HepG2 (cell line): Measurements from ENCODE around the gene KRTAP5-4. TPM values are rescaled to one million over a fixed set of nuclear protein-coding genes. Genes with fewer than 3 reads are reported as not detected.

Experiments
- ATAC-seq: fragments of 200-7000 bp; cut with Tn5 transposase; 3 replicates; pipeline ENCODE4 v1.9.1; 2020; ENCODE audit warnings: mild to moderate bottlenecking, moderate library complexity
- BruUV-seq: library from RNA; stranded (reverse); fragments of 400-500 nt; replicated peaks from 2 replicates; lab custom pipeline; 2021; lab: Mats Ljungman, UMichigan
- CTCF ChIA-PET: fragments of 300-600 bp; formaldehyde crosslinking; extraction: SDS; loops from one replicate; lab custom pipeline; 2021; ENCODE audit warnings: low total read pairs, inconsistent platforms, low intra/inter-chr PET ratio; lab: Yijun Ruan, JAX
- POLR2A ChIA-PET: fragments of 350-600 bp; sonication (Branson Sonifier 250); formaldehyde crosslinking; loops from one replicate; lab custom pipeline; 2020; ENCODE audit warnings: antibody characterized with exemption, inconsistent platforms; lab: Yijun Ruan, JAX
- DNase-seq: peaks from one replicate; pipeline ENCODE4 v3.0.0-alpha.2; 2015; ENCODE audit warnings: low spot score
- FAIRE-seq: peaks from 3 replicates; lab custom pipeline; 2011; peaks lifted over from hg19 to GRCh38; lab: Jason Lieb, UNC
- H2AFZ ChIP-seq: one replicate; pipeline ENCODE4 v1.6.1; 2011; ENCODE audit warnings: low read length, inconsistent platforms
- H3K27ac ChIP-seq: fragments of 300-600 bp; 3 replicates; pipeline ENCODE4 v1.8.0; 2011; ENCODE audit warnings: mixed run types, mild to moderate bottlenecking, mixed read lengths, low read length, inconsistent platforms; ENCODE audit not compliant: insufficient read depth; ENCODE audit errors: extremely low read length
- H3K27me3 ChIP-seq, 2 experiments: fragments of 200-600 bp in 1 of 2; 2 replicates in 1 of 2; 3 replicates in 1 of 2; pipeline versions ENCODE4 v1.6.0 to v1.8.0; 2011; ENCODE audit warnings: low read length in 2 of 2, mild to moderate bottlenecking in 2 of 2, moderate library complexity in 2 of 2, inconsistent platforms in 1 of 2; ENCODE audit not compliant: insufficient read depth in 2 of 2, control insufficient read depth in 1 of 2
- H3K36me3 ChIP-seq, 2 experiments: fragments of 200-600 bp in 1 of 2; replicated peaks in 1 of 2; 2 replicates in 1 of 2; 3 replicates in 1 of 2; pipeline versions ENCODE4 v1.5.1 to v1.8.0; 2011; ENCODE audit warnings: low read length in 2 of 2, inconsistent platforms in 1 of 2; ENCODE audit not compliant: insufficient read depth in 2 of 2, control insufficient read depth in 1 of 2
- H3K4me1 ChIP-seq: 2 replicates; pipeline ENCODE4 v1.5.1; 2012; ENCODE audit warnings: low read length, inconsistent platforms; ENCODE audit not compliant: insufficient read depth
- H3K4me2 ChIP-seq: 2 replicates; pipeline ENCODE4 v1.6.0; 2011; ENCODE audit warnings: low read depth, low read length, inconsistent platforms
- H3K4me3 ChIP-seq, 3 experiments: fragments of 200-600 bp in 1 of 3; sonication (generic), shearing (Covaris generic) in 1 of 3; replicated peaks in 1 of 3; 2 replicates each; pipeline ENCODE4 v1.5.1; 2011 to 2016; ENCODE audit warnings: low read length in 3 of 3, inconsistent platforms in 2 of 3, low read depth in 2 of 3, mild to moderate bottlenecking in 2 of 3, control low read depth in 1 of 3, mixed read lengths in 1 of 3; ENCODE audit not compliant: insufficient read depth in 1 of 3
- H3K79me2 ChIP-seq: one replicate; pipeline ENCODE4 v1.6.1; 2011; ENCODE audit warnings: low read length, inconsistent platforms; ENCODE audit not compliant: insufficient read depth
- H3K9ac ChIP-seq: 2 replicates; pipeline ENCODE4 v1.6.0; 2011; ENCODE audit warnings: mild to moderate bottlenecking, low read depth, low read length, inconsistent platforms; ENCODE audit not compliant: insufficient read depth
- H3K9me3 ChIP-seq: 2 replicates; pipeline ENCODE4 v1.5.1; 2012; ENCODE audit warnings: mild to moderate bottlenecking, low read length
- H4K20me1 ChIP-seq: 2 replicates; pipeline ENCODE4 v1.6.0; 2011; ENCODE audit warnings: inconsistent platforms, mild to moderate bottlenecking, low read length, moderate library complexity; ENCODE audit not compliant: insufficient read depth
- IKZF1 ChIP-seq: fragments of 450-650 bp; IDR thresholded peaks from 2 replicates; pipeline ENCODE4 v1.7.1; 2016
- KAT8 ChIP-seq: IDR thresholded peaks from 2 replicates; pipeline ENCODE4 v1.6.1; 2016; ENCODE audit warnings: missing genetic modification reagents, missing compliant biosample characterization
- KDM5B ChIP-seq: sonication (generic); formaldehyde crosslinking; IDR thresholded peaks from 2 replicates; pipeline ENCODE4 v1.4.0; 2020; ENCODE audit warnings: missing genetic modification reagents, mild to moderate bottlenecking, borderline replicate concordance
- ZNF121 ChIP-seq: sonication (generic); formaldehyde crosslinking; IDR thresholded peaks from 2 replicates; pipeline ENCODE4 v1.5.0; 2020; ENCODE audit warnings: mild to moderate bottlenecking, missing genetic modification reagents
- ZNF326 ChIP-seq: sonication (generic); formaldehyde crosslinking; IDR thresholded peaks from 2 replicates; pipeline ENCODE4 v1.4.0; 2020; ENCODE audit warnings: missing genetic modification reagents, borderline replicate concordance
- ZNF530 ChIP-seq: sonication (generic); formaldehyde crosslinking; IDR thresholded peaks from 2 replicates; pipeline ENCODE4 v1.5.0; 2020; ENCODE audit warnings: low read depth, mild to moderate bottlenecking, missing genetic modification reagents
- ZSCAN12 ChIP-seq: sonication (generic); formaldehyde crosslinking; IDR thresholded peaks from 2 replicates; pipeline ENCODE4 v1.9.0; 2021; ENCODE audit warnings: mild to moderate bottlenecking, missing genetic modification reagents
- ZSCAN9 ChIP-seq: IDR thresholded peaks from 2 replicates; pipeline ENCODE4 v1.6.1; 2016; ENCODE audit warnings: borderline replicate concordance
- WGBS: methylation state at CpG from one replicate; pipeline ENCODE4 v1.1.6; 2017; ENCODE audit warnings: low lambda C conversion rate; 5-methylcytosine and 5-hydroxymethylcytosine counted together
- in situ Hi-C: cut with HindIII; loops from 2 replicates; pipeline ENCODE4 v1.10.0; 2017; ENCODE audit warnings: low pct_unique_long_range_greater_than_20kb; ENCODE audit not compliant: extremely low pct_ligation_motif_present
- intact Hi-C: fragments of 100-400 bp; cut with micrococcal nuclease; formaldehyde crosslinking; loops from one replicate; pipeline ENCODE4 v1.10.0; 2022; ENCODE audit not compliant: unreplicated experiment
- polyA plus RNA-seq, 8 experiments: library from polyadenylated mRNA; depleted of rRNA in 3 of 8; stranded (reverse) in 7 of 8; unstranded in 1 of 8; fragments of >200 nt; fragmentation: Illumina TruSeq in 4 of 8; extraction: Trizol in 4 of 8; gene quantifications; 2 replicates each; pipeline versions ENCODE4 v1.2.1 to v1.2.3, GENCODE V29; 2011 to 2016; ENCODE audit warnings: low read depth in 4 of 8, missing spikeins in 1 of 8, mixed read lengths in 1 of 8; ENCODE audit not compliant: insufficient read depth in 1 of 8
- total RNA-seq, 5 experiments: library from RNA; depleted of rRNA; stranded (reverse); fragments of >200 nt; fragmentation: Illumina TruSeq; extraction: Trizol; gene quantifications; 2 replicates each; pipeline ENCODE4 v1.2.3, GENCODE V29; 2016; ENCODE audit warnings: low read depth in 1 of 5
- TF ChIP-seq, protein P1 (sequence below): sonication (generic); formaldehyde crosslinking; IDR thresholded peaks from 2 replicates; pipeline ENCODE4; 2020; ENCODE audit warnings: missing genetic modification reagents, mild to moderate bottlenecking, borderline replicate concordance
- TF ChIP-seq, protein P2 (sequence below): sonication (generic); formaldehyde crosslinking; IDR thresholded peaks from 2 replicates; pipeline ENCODE4 v1.4.0; 2020; ENCODE audit warnings: missing genetic modification reagents, borderline replicate concordance
- TF ChIP-seq, protein P3 (sequence below): IDR thresholded peaks from 2 replicates; pipeline ENCODE4 v1.6.1; 2016; ENCODE audit warnings: missing compliant biosample characterization, missing genetic modification reagents, borderline replicate concordance
- TF ChIP-seq, protein P4 (sequence below): sonication (generic); formaldehyde crosslinking; IDR thresholded peaks from 2 replicates; pipeline ENCODE4 v1.9.0; 2021; ENCODE audit warnings: missing genetic modification reagents, mild to moderate bottlenecking, borderline replicate concordance

KRTAP5-4 gene
- total and polyA plus RNA-seq, 2 of the 13 experiments (the other 11 are each of a cell fraction or from before 2014, with no cell fraction given) = not detected

DNA sequence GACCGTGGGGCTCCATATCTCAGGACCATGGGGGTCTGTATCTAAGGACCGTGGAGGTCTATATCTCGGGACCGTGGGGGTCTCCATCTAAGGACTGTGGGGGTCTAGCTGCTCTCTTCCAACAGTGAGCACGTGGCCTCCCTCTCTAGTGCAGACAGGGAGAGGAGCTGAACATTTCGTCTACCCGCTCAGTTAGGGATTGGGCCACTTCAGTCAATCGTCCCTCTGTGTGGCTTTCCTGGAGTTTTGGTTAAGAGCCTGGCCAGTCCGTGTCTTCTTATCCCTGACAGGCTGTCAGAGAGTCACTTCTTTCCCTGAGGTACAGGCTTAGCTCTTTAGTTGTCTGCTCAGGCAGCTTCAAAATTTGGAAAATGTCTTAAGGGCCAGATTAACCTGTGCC lies 40.0 kb downstream of the KRTAP5-4 start (continued):
- TF ChIP-seq, protein P1, sequence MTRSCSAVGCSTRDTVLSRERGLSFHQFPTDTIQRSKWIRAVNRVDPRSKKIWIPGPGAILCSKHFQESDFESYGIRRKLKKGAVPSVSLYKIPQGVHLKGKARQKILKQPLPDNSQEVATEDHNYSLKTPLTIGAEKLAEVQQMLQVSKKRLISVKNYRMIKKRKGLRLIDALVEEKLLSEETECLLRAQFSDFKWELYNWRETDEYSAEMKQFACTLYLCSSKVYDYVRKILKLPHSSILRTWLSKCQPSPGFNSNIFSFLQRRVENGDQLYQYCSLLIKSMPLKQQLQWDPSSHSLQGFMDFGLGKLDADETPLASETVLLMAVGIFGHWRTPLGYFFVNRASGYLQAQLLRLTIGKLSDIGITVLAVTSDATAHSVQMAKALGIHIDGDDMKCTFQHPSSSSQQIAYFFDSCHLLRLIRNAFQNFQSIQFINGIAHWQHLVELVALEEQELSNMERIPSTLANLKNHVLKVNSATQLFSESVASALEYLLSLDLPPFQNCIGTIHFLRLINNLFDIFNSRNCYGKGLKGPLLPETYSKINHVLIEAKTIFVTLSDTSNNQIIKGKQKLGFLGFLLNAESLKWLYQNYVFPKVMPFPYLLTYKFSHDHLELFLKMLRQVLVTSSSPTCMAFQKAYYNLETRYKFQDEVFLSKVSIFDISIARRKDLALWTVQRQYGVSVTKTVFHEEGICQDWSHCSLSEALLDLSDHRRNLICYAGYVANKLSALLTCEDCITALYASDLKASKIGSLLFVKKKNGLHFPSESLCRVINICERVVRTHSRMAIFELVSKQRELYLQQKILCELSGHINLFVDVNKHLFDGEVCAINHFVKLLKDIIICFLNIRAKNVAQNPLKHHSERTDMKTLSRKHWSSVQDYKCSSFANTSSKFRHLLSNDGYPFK (CRISPR knock-in tag) = no peak
- TF ChIP-seq, protein P2, sequence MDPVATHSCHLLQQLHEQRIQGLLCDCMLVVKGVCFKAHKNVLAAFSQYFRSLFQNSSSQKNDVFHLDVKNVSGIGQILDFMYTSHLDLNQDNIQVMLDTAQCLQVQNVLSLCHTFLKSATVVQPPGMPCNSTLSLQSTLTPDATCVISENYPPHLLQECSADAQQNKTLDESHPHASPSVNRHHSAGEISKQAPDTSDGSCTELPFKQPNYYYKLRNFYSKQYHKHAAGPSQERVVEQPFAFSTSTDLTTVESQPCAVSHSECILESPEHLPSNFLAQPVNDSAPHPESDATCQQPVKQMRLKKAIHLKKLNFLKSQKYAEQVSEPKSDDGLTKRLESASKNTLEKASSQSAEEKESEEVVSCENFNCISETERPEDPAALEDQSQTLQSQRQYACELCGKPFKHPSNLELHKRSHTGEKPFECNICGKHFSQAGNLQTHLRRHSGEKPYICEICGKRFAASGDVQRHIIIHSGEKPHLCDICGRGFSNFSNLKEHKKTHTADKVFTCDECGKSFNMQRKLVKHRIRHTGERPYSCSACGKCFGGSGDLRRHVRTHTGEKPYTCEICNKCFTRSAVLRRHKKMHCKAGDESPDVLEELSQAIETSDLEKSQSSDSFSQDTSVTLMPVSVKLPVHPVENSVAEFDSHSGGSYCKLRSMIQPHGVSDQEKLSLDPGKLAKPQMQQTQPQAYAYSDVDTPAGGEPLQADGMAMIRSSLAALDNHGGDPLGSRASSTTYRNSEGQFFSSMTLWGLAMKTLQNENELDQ = no peak
- TF ChIP-seq ZNF121 (CRISPR knock-in tag) = no peak
- no peak for TF ChIP-seq KAT8 (CRISPR knock-in tag)
- TF ChIP-seq, protein P3, sequence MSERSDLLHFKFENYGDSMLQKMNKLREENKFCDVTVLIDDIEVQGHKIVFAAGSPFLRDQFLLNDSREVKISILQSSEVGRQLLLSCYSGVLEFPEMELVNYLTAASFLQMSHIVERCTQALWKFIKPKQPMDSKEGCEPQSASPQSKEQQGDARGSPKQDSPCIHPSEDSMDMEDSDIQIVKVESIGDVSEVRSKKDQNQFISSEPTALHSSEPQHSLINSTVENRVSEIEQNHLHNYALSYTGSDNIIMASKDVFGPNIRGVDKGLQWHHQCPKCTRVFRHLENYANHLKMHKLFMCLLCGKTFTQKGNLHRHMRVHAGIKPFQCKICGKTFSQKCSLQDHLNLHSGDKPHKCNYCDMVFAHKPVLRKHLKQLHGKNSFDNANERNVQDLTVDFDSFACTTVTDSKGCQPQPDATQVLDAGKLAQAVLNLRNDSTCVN (CRISPR knock-in tag) = no peak
- TF ChIP-seq, all 625 proteins: peak for 0

DNA sequence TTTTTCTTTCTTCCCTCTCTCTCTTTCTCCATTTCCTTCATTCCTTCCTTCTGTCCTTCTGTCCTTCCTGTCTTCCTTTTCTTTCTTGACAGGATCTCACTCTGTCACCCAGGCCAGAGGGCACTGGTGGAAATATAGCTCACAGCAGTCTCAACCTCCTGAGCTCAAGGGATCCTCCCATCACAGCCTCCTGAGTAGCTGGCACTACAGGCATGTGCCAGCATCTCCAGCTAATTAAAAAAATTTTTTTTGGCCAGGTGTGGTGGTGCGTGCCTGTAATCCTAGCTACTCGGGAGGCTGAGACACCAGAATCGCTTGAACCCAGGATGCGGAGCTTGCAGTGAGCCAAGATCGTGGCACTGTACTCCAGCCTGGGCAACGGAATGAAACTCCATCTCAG lies 45.1 kb downstream of the KRTAP5-4 start:
- H3K9ac ChIP-seq = no peak overlapping the region
- peaks cover 15% of the 10 kb centered on the region for H3K4me1 ChIP-seq
- FAIRE-seq (no peak), ATAC-seq (no peak), DNase-seq (no peak)
- peaks cover 8% of the 10 kb centered on the region for H3K9me3 ChIP-seq
- no TSS peak for BruUV-seq
- no peak overlapping the region for H3K27ac ChIP-seq
- no peak overlapping the region for H3K4me2 ChIP-seq
- H3K4me3 ChIP-seq = no peak overlapping the region
- H3K36me3 ChIP-seq = no peaks in the 10 kb centered on the region
- CTCF ChIA-PET = no interaction called here
- intact Hi-C loops (no loop called here), in situ Hi-C loops (no loop called here)
- H3K27me3 ChIP-seq = peaks cover 1 to 17% of the 10 kb centered on the region in 2 experiments; a peak in 3 of 5 replicates
- H3K79me2 ChIP-seq = no peaks in the 10 kb centered on the region
- TF ChIP-seq IKZF1 (no peak), ZSCAN9 (CRISPR knock-in tag) (no peak), ZSCAN12 (CRISPR knock-in tag) (no peak), ZNF530 (no peak), ZNF326 (CRISPR knock-in tag) (no peak), KDM5B (no peak)
- TF ChIP-seq, protein P4, sequence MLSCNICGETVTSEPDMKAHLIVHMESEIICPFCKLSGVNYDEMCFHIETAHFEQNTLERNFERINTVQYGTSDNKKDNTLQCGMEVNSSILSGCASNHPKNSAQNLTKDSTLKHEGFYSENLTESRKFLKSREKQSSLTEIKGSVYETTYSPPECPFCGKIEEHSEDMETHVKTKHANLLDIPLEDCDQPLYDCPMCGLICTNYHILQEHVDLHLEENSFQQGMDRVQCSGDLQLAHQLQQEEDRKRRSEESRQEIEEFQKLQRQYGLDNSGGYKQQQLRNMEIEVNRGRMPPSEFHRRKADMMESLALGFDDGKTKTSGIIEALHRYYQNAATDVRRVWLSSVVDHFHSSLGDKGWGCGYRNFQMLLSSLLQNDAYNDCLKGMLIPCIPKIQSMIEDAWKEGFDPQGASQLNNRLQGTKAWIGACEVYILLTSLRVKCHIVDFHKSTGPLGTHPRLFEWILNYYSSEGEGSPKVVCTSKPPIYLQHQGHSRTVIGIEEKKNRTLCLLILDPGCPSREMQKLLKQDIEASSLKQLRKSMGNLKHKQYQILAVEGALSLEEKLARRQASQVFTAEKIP (CRISPR knock-in tag) = no peak
- H4K20me1 ChIP-seq = 0 out of 2 replicates have a peak, but pooled peaks cover 4% of the 10 kb centered on the region
- no peak overlapping the region for H2AFZ ChIP-seq
- POLR2A ChIA-PET = no interaction called here
- 77% methylated on average over 6 of the region's 6 CpGs for WGBS
